H1 (cell line): ENCODE measurements around the gene JDP2. TPM values are rescaled to one million over a fixed set of nuclear protein-coding genes. Genes with fewer than 3 reads are reported as not detected.

Experiments used
- CTCF ChIA-PET: fragments of 300-600 bp; sonication (Branson Sonifier 250); formaldehyde crosslinking; loops from one replicate; lab custom pipeline; 2021; ENCODE audit not compliant: partially characterized antibody; lab: Charles Lee
- POLR2A ChIA-PET: fragments of 300-600 bp; sonication (Branson Sonifier 250); formaldehyde crosslinking; loops from one replicate; lab custom pipeline; 2021; ENCODE audit warnings: inconsistent platforms; ENCODE audit not compliant: partially characterized antibody; lab: Charles Lee
- DNase-seq, 2 experiments: peaks; one replicate each; pipeline versions ENCODE4 v3.0.0 to v3.0.0-alpha.2; 2010 to 2022; ENCODE audit warnings: low spot score in 2 of 2, low read depth in 1 of 2, mixed read lengths in 1 of 2
- FAIRE-seq: peaks from 2 replicates; lab custom pipeline; 2011; peaks lifted over from hg19 to GRCh38; lab: Jason Lieb, UNC
- H2AFZ ChIP-seq: 2 replicates; pipeline ENCODE4 v1.8.1; 2012; ENCODE audit warnings: low read length, inconsistent platforms
- H2AK5ac ChIP-seq: 2 replicates; pipeline ENCODE4 v1.6.1; 2013; ENCODE audit warnings: low read depth, low read length
- H2BK120ac ChIP-seq: replicated peaks from 2 replicates; pipeline ENCODE3; 2013; ENCODE audit warnings: low read depth, low read length, inconsistent platforms
- H2BK12ac ChIP-seq: 2 replicates; pipeline ENCODE4 v1.6.1; 2013; ENCODE audit warnings: low read depth, low read length
- H2BK15ac ChIP-seq: 2 replicates; pipeline ENCODE4 v1.6.1; 2013; ENCODE audit warnings: low read length
- H2BK20ac ChIP-seq: 2 replicates; pipeline ENCODE4 v1.6.1; 2013; ENCODE audit warnings: low read length
- H2BK5ac ChIP-seq: 2 replicates; pipeline ENCODE4 v1.6.1; 2013; ENCODE audit warnings: low read depth, low read length
- H3K14ac ChIP-seq: 2 replicates; pipeline ENCODE4 v1.6.1; 2013; ENCODE audit warnings: inconsistent platforms; ENCODE audit not compliant: insufficient read length
- H3K18ac ChIP-seq: 2 replicates; pipeline ENCODE4 v1.6.1; 2013; ENCODE audit warnings: low read length; ENCODE audit errors: extremely low read depth
- H3K23ac ChIP-seq: 2 replicates; pipeline ENCODE4 v1.6.1; 2013; ENCODE audit warnings: inconsistent platforms; ENCODE audit not compliant: insufficient read length
- H3K23me2 ChIP-seq: 2 replicates; pipeline ENCODE4 v1.6.1; 2013; ENCODE audit warnings: low read depth, low read length
- H3K27ac ChIP-seq: 2 replicates; pipeline ENCODE4 v1.6.1; 2011; ENCODE audit warnings: low read depth, low read length, inconsistent platforms
- H3K27me3 ChIP-seq, 4 experiments: replicated peaks in 1 of 4; 1 replicate in 1 of 4; 2 replicates in 3 of 4; pipeline versions ENCODE4 v1.6.1 to v1.8.1; 2011 to 2013; ENCODE audit warnings: low read length in 3 of 4, mild to moderate bottlenecking in 3 of 4, inconsistent platforms in 2 of 4, mixed read lengths in 2 of 4, moderate library complexity in 1 of 4; ENCODE audit not compliant: control insufficient read depth in 3 of 4, insufficient read depth in 3 of 4; ENCODE audit errors: extremely low read depth in 1 of 4
- H3K36me3 ChIP-seq, 4 experiments: 2 replicates each; pipeline versions ENCODE4 v1.6.1 to v1.8.1; 2011 to 2013; ENCODE audit warnings: mild to moderate bottlenecking in 4 of 4, low read length in 3 of 4, moderate library complexity in 2 of 4, control low read depth in 1 of 4, inconsistent platforms in 1 of 4; ENCODE audit not compliant: insufficient read depth in 4 of 4, control insufficient read depth in 2 of 4
- H3K4ac ChIP-seq: replicated peaks from 2 replicates; pipeline ENCODE3; 2013; ENCODE audit warnings: low read length, low read depth, mixed read lengths, inconsistent platforms; ENCODE audit not compliant: insufficient read length
- H3K4me1 ChIP-seq, 4 experiments: replicated peaks in 1 of 4; 1 replicate in 1 of 4; 2 replicates in 3 of 4; pipeline versions ENCODE4 v1.6.1 to v1.8.1; 2011 to 2013; ENCODE audit warnings: low read length in 3 of 4, inconsistent platforms in 2 of 4, mixed read lengths in 1 of 4; ENCODE audit not compliant: insufficient read depth in 4 of 4, control insufficient read depth in 3 of 4
- H3K4me2 ChIP-seq, 2 experiments: 2 replicates each; pipeline versions ENCODE4 v1.6.1 to v1.8.1; 2011 to 2013; ENCODE audit warnings: low read depth in 2 of 2, low read length in 2 of 2, control low read depth in 1 of 2, inconsistent platforms in 1 of 2, mild to moderate bottlenecking in 1 of 2; ENCODE audit not compliant: insufficient read depth in 1 of 2
- H3K4me3 ChIP-seq, 4 experiments: fragments of 200-600, 300-600 bp in 1 of 4; sonication (generic), shearing (Covaris generic), sonication (Bioruptor Twin) in 1 of 4; 2 replicates each; pipeline versions ENCODE4 v1.5.1 to v1.8.1; 2011 to 2016; ENCODE audit warnings: low read length in 4 of 4, low read depth in 3 of 4, control low read depth in 2 of 4, inconsistent platforms in 2 of 4, mild to moderate bottlenecking in 2 of 4, mixed read lengths in 1 of 4, moderate library complexity in 1 of 4; ENCODE audit not compliant: insufficient read depth in 2 of 4; ENCODE audit errors: extremely low read depth in 1 of 4
- H3K56ac ChIP-seq: replicated peaks from 2 replicates; pipeline ENCODE3; 2013; ENCODE audit warnings: low read depth, mild to moderate bottlenecking, mixed read lengths, low read length, inconsistent platforms; ENCODE audit not compliant: insufficient read length
- H3K79me1 ChIP-seq: 2 replicates; pipeline ENCODE4 v1.6.1; 2013; ENCODE audit warnings: low read depth, low read length, control low read depth
- H3K79me2 ChIP-seq, 2 experiments: 2 replicates each; pipeline versions ENCODE4 v1.6.1 to v1.8.1; 2012 to 2013; ENCODE audit warnings: low read length in 2 of 2, mild to moderate bottlenecking in 2 of 2, inconsistent platforms in 1 of 2; ENCODE audit not compliant: insufficient read depth in 2 of 2, control insufficient read depth in 1 of 2
- H3K9ac ChIP-seq, 4 experiments: replicated peaks in 1 of 4; 1 replicate in 1 of 4; 2 replicates in 3 of 4; pipeline versions ENCODE4 v1.6.1 to v1.8.1; 2011 to 2013; ENCODE audit warnings: low read depth in 3 of 4, low read length in 3 of 4, control low read depth in 2 of 4, mild to moderate bottlenecking in 2 of 4, moderate library complexity in 2 of 4, inconsistent platforms in 1 of 4; ENCODE audit errors: extremely low read depth in 1 of 4
- H3K9me3 ChIP-seq, 2 experiments: 2 replicates each; pipeline versions ENCODE4 v1.6.1 to v1.8.1; 2012 to 2013; ENCODE audit warnings: mild to moderate bottlenecking in 2 of 2, moderate library complexity in 2 of 2, control low read depth in 1 of 2, inconsistent platforms in 1 of 2, low read depth in 1 of 2, low read length in 1 of 2, mixed read lengths in 1 of 2; ENCODE audit not compliant: insufficient read depth in 2 of 2
- H4K20me1 ChIP-seq, 2 experiments: replicated peaks in 1 of 2; 2 replicates each; pipeline versions ENCODE3 to v1.8.1; 2011 to 2013; ENCODE audit warnings: inconsistent platforms in 2 of 2, low read length in 2 of 2, mild to moderate bottlenecking in 1 of 2; ENCODE audit not compliant: insufficient read depth in 2 of 2, control insufficient read depth in 1 of 2
- H4K5ac ChIP-seq: 2 replicates; pipeline ENCODE4 v1.6.1; 2013; ENCODE audit warnings: low read length, low read depth, mixed read lengths, inconsistent platforms; ENCODE audit not compliant: insufficient read length
- H4K8ac ChIP-seq: 2 replicates; pipeline ENCODE4 v1.8.0; 2013; ENCODE audit warnings: mild to moderate bottlenecking, moderate library complexity, low read length, inconsistent platforms; ENCODE audit not compliant: insufficient read depth; ENCODE audit errors: extremely low read depth
- H4K91ac ChIP-seq: replicated peaks from 2 replicates; pipeline ENCODE3; 2013; ENCODE audit warnings: low read length, mixed read lengths, inconsistent platforms; ENCODE audit not compliant: insufficient read length
- BCL11A ChIP-seq, 2 experiments: IDR thresholded peaks; one replicate each; pipeline ENCODE4 v1.6.1; 2011; ENCODE audit warnings: low read depth in 2 of 2, low read length in 2 of 2, mild to moderate bottlenecking in 2 of 2
- CEBPB ChIP-seq: IDR thresholded peaks from 2 replicates; pipeline ENCODE4 v1.6.1; 2012; ENCODE audit warnings: low read depth, low read length
- CTCF ChIP-seq, 3 experiments: IDR thresholded peaks; 1 replicate in 2 of 3; 2 replicates in 1 of 3; pipeline versions ENCODE4 v1.5.1 to v1.6.1; 2011; ENCODE audit warnings: low read length in 3 of 3, mild to moderate bottlenecking in 3 of 3, inconsistent platforms in 2 of 3, low read depth in 1 of 3, moderate library complexity in 1 of 3; ENCODE audit not compliant: insufficient read depth in 1 of 3; ENCODE audit errors: control extremely low read depth in 1 of 3
- HDAC6 ChIP-seq: IDR thresholded peaks from one replicate; pipeline ENCODE4 v1.7.1; 2012; ENCODE audit warnings: low read depth, mild to moderate bottlenecking, inconsistent platforms, low read length, moderate library complexity
- RFX5 ChIP-seq: IDR thresholded peaks from 2 replicates; pipeline ENCODE4 v1.6.1; 2011; ENCODE audit warnings: low read depth, low read length, improper control_type of control experiment, borderline replicate concordance
- RXRA ChIP-seq: IDR thresholded peaks from 2 replicates; pipeline ENCODE4 v1.6.1; 2011; ENCODE audit warnings: low read depth, mild to moderate bottlenecking, low read length, moderate library complexity; ENCODE audit not compliant: insufficient read depth
- SIX5 ChIP-seq: IDR thresholded peaks from 2 replicates; pipeline ENCODE4 v1.6.1; 2011; ENCODE audit warnings: mild to moderate bottlenecking, low read depth, low read length
- SP1 ChIP-seq: IDR thresholded peaks from 2 replicates; pipeline ENCODE4 v1.6.1; 2011; ENCODE audit warnings: low read depth, low read length
- TAF7 ChIP-seq: optimal IDR thresholded peaks from 2 replicates; pipeline ENCODE3; 2011; ENCODE audit warnings: low read depth, mild to moderate bottlenecking, inconsistent platforms, low read length, moderate library complexity, borderline replicate concordance
- TBP ChIP-seq: IDR thresholded peaks from 2 replicates; pipeline ENCODE4 v1.6.1; 2011; ENCODE audit warnings: low read depth, low read length, improper control_type of control experiment
- TCF12 ChIP-seq: IDR thresholded peaks from 2 replicates; pipeline ENCODE4 v1.6.1; 2011; ENCODE audit warnings: low read depth, mild to moderate bottlenecking, low read length
- ZNF274 ChIP-seq: IDR thresholded peaks from 2 replicates; pipeline ENCODE4 v1.7.0; 2012; ENCODE audit warnings: low read length, borderline replicate concordance; ENCODE audit errors: extremely low read depth
- WGBS, 2 experiments: shearing (Covaris generic) in 1 of 2; methylation state at CpG; one replicate each; pipeline versions ENCODE4 v1.1.6 to v1.1.7; 2013 to 2015; ENCODE audit warnings: low lambda C conversion rate in 2 of 2, mixed read lengths in 2 of 2, inconsistent platforms in 1 of 2, low coverage in 1 of 2, missing lambda C conversion rate in 1 of 2; ENCODE audit not compliant: insufficient replicate concordance in 2 of 2, insufficient coverage in 1 of 2, insufficient read length in 1 of 2; ENCODE audit errors: extremely low coverage in 1 of 2, missing lambda C conversion rate in 1 of 2; 5-methylcytosine and 5-hydroxymethylcytosine counted together
- polyA plus RNA-seq, 7 experiments: library from polyadenylated mRNA; depleted of rRNA in 3 of 7; stranded (reverse) in 5 of 7; unstranded in 2 of 7; fragments of >200 nt in 5 of 7; fragments of 200-250 nt in 2 of 7; gene quantifications; 1 replicate in 5 of 7; 2 replicates in 1 of 7; 4 replicates in 1 of 7; pipeline versions ENCODE4 v1.2.1 to v1.2.3, GENCODE V29; 2011 to 2013; ENCODE audit warnings: missing spikeins in 2 of 7, mixed read lengths in 2 of 7
- total RNA-seq: library from RNA; stranded (reverse); fragmentation: NEBNext Ultra II Directional; extraction: Animal tissue kit (Norgen Biotek cat#: 25700); gene quantifications from 2 replicates; pipeline ENCODE4 v1.2.1, GENCODE V29; 2021

JDP2 gene
- total and polyA plus RNA-seq, 2 of the 8 experiments (the other 6 are each of a cell fraction or from before 2014, with no cell fraction given), result 8.9 to 27.2 TPM

DNA sequence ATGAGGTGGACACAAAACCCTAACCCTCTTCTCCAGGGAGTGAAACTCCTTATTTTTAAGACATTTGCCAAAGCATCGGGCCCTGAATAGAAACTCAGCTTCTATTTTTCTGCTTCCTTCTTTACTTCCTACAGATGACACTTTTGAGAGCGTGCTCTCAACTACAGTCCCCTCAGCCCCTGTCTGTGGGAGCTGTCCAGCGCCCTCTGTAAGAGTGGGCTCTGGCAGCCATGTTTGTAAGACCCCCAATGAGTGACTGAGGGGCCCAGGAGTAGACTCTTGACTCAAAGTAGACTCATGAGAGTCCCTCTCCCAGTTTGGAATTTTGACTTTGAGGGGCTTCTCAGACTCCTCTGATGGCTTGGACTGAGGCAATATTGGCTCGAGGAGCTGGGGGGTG is 68.9 kb downstream of the JDP2 start:
- no peak for FAIRE-seq
- Histone ChIP-seq H3K4me3 (no peak overlapping the region), H4K5ac (no peak overlapping the region), H3K9ac (no peak overlapping the region), H3K14ac (no peak overlapping the region), H3K4ac (no peak overlapping the region), H4K8ac (no peak overlapping the region), H3K23ac (no peak overlapping the region), H4K20me1 (no peaks in the 10 kb centered on the region), H3K23me2 (no peaks in the 10 kb centered on the region), H3K36me3 (no peaks in the 10 kb centered on the region), H3K9me3 (no peaks in the 10 kb centered on the region), H3K27ac (no peak overlapping the region), H2BK12ac (no peak overlapping the region), H2BK120ac (no peak overlapping the region), H3K79me1 (no peaks in the 10 kb centered on the region), H3K27me3 (no peaks in the 10 kb centered on the region; a peak in 1 of 7 replicates), H3K18ac (no peak overlapping the region), H3K4me2 (no peak overlapping the region), H4K91ac (no peak overlapping the region), H2AK5ac (no peak overlapping the region), H3K56ac (no peak overlapping the region), H2BK20ac (no peak overlapping the region), H3K79me2 (no peaks in the 10 kb centered on the region), H2BK15ac (no peak overlapping the region), H2AFZ (no peak overlapping the region), H2BK5ac (no peak overlapping the region), H3K4me1 (no peaks in the 10 kb centered on the region)
- no peak for DNase-seq
- TF ChIP-seq TAF7 (no peak), CEBPB (no peak), ZNF274 (no peak), BCL11A (IDR thresholded peaks at IDR 0.05; ENCODE audit: low read depth in 2 of 2, low read length in 2 of 2) (no peak), HDAC6 (no peak), TBP (no peak), SP1 (no peak), RFX5 (no peak), RXRA (no peak), CTCF (IDR thresholded peaks at IDR 0.05; ENCODE audit: control extremely low read depth in 1 of 3, insufficient read depth in 1 of 3, low read depth in 1 of 3, low read length in 3 of 3) (no peak), SIX5 (no peak), TCF12 (no peak)
- ChIA-PET CTCF (interaction anchor here (1.1 to 3.7 kb wide), 6 partner anchors 8 to 192 kb away, joined by 3 to 21 read pairs (median 5); no protein-coding TSS in a partner anchor), POLR2A (no interaction called here)
- WGBS, 2 experiments, result 82% methylated on average over 4 of the region's 4 CpGs; no CpG with 5 or more reads in 1 of the 2 experiments
